ENCODE data around the gene HOXA2.

HOXA2 gene

GRCh38 chr7:27098578-27099451 is 3.7 kb downstream of the HOXA2 start:
- DNase-seq (ENCODE audit: low read depth in 2 of 2): no peak

GRCh38 chr7:27097686-27098577 is 4.6 kb downstream of the HOXA2 start:
- no peak for DNase-seq (ENCODE audit: low read depth in 2 of 2)

- no peak for DNase-seq (ENCODE audit: low read depth in 2 of 2)
Observed at GRCh38 chr7:27096768-27097514, 5.5 kb downstream of the HOXA2 start.

GRCh38 chr7:27095897-27096767 is 6.4 kb downstream of the HOXA2 start, which contains the start of gene HOXA1:
Gene HOXA1, minus strand, starts transcription at chr7:27096000. Its CDS starts 88 bp downstream, at chr7:27095912.
- DNase-seq (ENCODE audit: low read depth in 2 of 2): peak; percentile 45 to 56

- no peak for DNase-seq (ENCODE audit: low read depth in 2 of 2)
Observed at GRCh38 chr7:27095050-27095896, 7.2 kb downstream of the HOXA2 start.

- no peak for DNase-seq (ENCODE audit: low read depth in 2 of 2)
Observed at GRCh38 chr7:27094304-27095049, 8.0 kb downstream of the HOXA2 start.

GRCh38 chr7:27093184-27093895 is 9.1 kb downstream of the HOXA2 start:
- DNase-seq (ENCODE audit: low read depth in 2 of 2): no peak

- DNase-seq (ENCODE audit: low read depth in 2 of 2): no peak
Observed at GRCh38 chr7:27092819-27093110, 9.7 kb downstream of the HOXA2 start.

- DNase-seq (ENCODE audit: low read depth in 2 of 2): no peak
Observed at GRCh38 chr7:27091941-27092818, 10.3 kb downstream of the HOXA2 start.

GRCh38 chr7:27091105-27091504 is 11.4 kb downstream of the HOXA2 start:
- DNase-seq (ENCODE audit: low read depth in 2 of 2): no peak

GRCh38 chr7:27088002-27088922 is 14.2 kb downstream of the HOXA2 start:
- no peak for DNase-seq (ENCODE audit: low read depth in 2 of 2)

- DNase-seq (ENCODE audit: low read depth in 2 of 2): no peak
Observed at GRCh38 chr7:27083646-27084045, 18.8 kb downstream of the HOXA2 start.

GRCh38 chr7:27082171-27082570 is 20.3 kb downstream of the HOXA2 start:
- DNase-seq (ENCODE audit: low read depth in 2 of 2): no peak

GRCh38 chr7:27080844-27081436 is 21.5 kb downstream of the HOXA2 start:
- no peak for DNase-seq (ENCODE audit: low read depth in 2 of 2)

- DNase-seq (ENCODE audit: low read depth in 2 of 2): no peak
Observed at GRCh38 chr7:27079234-27079975, 23.1 kb downstream of the HOXA2 start.
